ENCODE results near the gene ARG2. TPM values are rescaled to one million over a fixed set of nuclear protein-coding genes. Genes with fewer than 3 reads are reported as not detected.

Gene ARG2
- total RNA-seq, 2 experiments from 2014 or later: 3.7 to 3.9 TPM

DNA sequence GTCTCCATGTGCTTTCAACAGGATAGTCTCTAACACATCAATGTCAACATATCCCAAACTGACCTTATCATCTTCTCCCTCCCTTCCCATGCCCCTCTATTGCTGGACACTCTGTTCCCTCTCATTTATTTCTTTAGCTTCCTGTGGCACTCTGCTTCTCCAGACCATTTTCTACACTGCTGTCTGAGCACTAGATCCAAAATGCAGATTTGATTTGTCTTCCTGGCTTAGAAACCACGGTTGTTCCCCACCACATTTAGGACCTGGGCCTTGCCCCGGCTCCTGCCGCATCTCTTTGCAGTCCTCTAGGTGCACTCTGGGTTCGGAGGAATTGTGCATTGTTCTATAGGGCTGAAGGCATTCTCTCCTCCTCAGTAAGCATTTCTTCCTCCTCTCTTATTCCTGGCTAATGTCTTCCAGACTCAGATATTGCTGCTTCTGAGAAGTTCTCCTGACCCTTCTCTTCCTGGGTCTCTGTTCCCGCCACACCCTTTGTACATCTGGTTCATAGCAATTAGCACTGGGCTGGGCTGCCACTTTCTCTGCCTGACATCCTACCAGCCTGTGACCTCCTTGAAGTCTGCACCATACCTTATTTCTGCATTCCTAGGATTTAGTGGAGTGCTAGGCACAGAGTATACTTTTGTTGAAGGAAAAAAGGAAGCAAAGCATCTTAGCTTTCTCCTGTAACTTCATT lies 13.9 kb downstream of the ARG2 start:
- Histone ChIP-seq H3K9me3 (ENCODE audit: control insufficient read depth in 1 of 2, insufficient read depth in 1 of 2, low read length in 2 of 2) (no peaks in the 10 kb centered on the region), H3K4me1 (ENCODE audit: insufficient read depth, low read length) (no peaks in the 10 kb centered on the region), H3K27me3 (ENCODE audit: control insufficient read depth in 1 of 2, insufficient read depth in 2 of 2, low read length in 2 of 2) (no peaks in the 10 kb centered on the region), H3K27ac (ENCODE audit: low read depth in 1 of 2, low read length in 2 of 2) (no peak overlapping the region), H3K36me3 (ENCODE audit: insufficient read depth, low read length) (no peaks in the 10 kb centered on the region), H3K4me3 (ENCODE audit: low read length) (no peak overlapping the region)
- Mint-ChIP-seq H3K9me3 (no peaks in the 10 kb centered on the region), H3K4me3 (no peak overlapping the region), H3K36me3 (ENCODE audit: low read depth) (no peaks in the 10 kb centered on the region), H3K27ac (no peak overlapping the region), H3K27me3 (no peaks in the 10 kb centered on the region), H3K4me1 (ENCODE audit: low read depth) (no peaks in the 10 kb centered on the region)
- no peak for TF ChIP-seq CTCF (IDR thresholded peaks at IDR 0.05)
- no peak for DNase-seq
- CTCF ChIA-PET: no interaction called here
- no peak for ATAC-seq (ENCODE audit: poor library complexity)
- intact Hi-C loops (cut with DNase I, micrococcal nuclease): no loop called here
- POLR2A ChIA-PET: interaction anchor here (1.2 kb wide), 1 partner anchor 89 kb away, joined by 3 read pairs; no protein-coding TSS in a partner anchor

DNA sequence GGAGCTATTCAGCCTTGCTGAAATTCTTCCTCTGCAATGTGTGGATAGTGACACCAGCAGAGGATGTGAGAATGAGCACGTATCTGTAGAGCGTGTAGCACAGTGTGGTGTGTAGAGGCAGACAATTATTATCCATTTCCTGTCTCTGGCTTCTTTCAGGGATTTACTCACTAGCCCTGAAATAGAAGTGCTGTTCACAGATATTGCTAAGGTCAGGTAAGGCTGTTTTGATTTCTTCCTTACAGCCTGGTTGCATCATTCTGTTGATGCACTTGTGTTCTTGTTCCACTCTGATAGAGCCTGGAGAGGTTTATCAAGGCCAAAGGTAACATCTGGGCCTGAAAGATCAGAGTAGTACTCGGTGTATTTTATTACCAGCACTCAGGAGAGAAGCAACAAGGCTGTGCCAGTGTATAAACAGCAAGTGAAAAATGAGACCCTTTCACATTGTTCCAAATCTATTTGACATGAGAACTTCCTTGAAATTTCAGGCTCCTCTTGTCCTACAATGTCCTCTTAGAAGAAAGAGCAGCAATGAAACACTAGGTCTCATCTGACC lies 16.7 kb downstream of the ARG2 start:
- H3K27ac ChIP-seq (ENCODE audit: low read depth in 1 of 2, low read length in 2 of 2): no peak overlapping the region
- DNase-seq: no peak
- H3K4me3 ChIP-seq (ENCODE audit: low read length): no peak overlapping the region
- no peaks in the 10 kb centered on the region for H3K27me3 ChIP-seq (ENCODE audit: control insufficient read depth in 1 of 2, insufficient read depth in 2 of 2, low read length in 2 of 2)
- CTCF ChIA-PET: no interaction called here
- H3K4me3 Mint-ChIP-seq: no peak overlapping the region
- H3K27ac Mint-ChIP-seq: no peak overlapping the region
- no peak for ATAC-seq (ENCODE audit: poor library complexity)
- intact Hi-C loops (cut with DNase I, micrococcal nuclease): no loop called here
- no peaks in the 10 kb centered on the region for H3K36me3 Mint-ChIP-seq (ENCODE audit: low read depth)
- no peaks in the 10 kb centered on the region for H3K4me1 Mint-ChIP-seq (ENCODE audit: low read depth)
- no peaks in the 10 kb centered on the region for H3K9me3 Mint-ChIP-seq
- no peaks in the 10 kb centered on the region for H3K9me3 ChIP-seq (ENCODE audit: control insufficient read depth in 1 of 2, insufficient read depth in 1 of 2, low read length in 2 of 2)
- no peaks in the 10 kb centered on the region for H3K36me3 ChIP-seq (ENCODE audit: insufficient read depth, low read length)
- TF ChIP-seq CTCF (IDR thresholded peaks at IDR 0.05): no peak
- no peaks in the 10 kb centered on the region for H3K4me1 ChIP-seq (ENCODE audit: insufficient read depth, low read length)
- POLR2A ChIA-PET: no interaction called here
- H3K27me3 Mint-ChIP-seq: no peaks in the 10 kb centered on the region

- H3K36me3 Mint-ChIP-seq (ENCODE audit: low read depth): no peaks in the 10 kb centered on the region
- DNase-seq: no peak
- no peak overlapping the region for H3K4me3 ChIP-seq (ENCODE audit: low read length)
- H3K27me3 Mint-ChIP-seq: no peaks in the 10 kb centered on the region
- TF ChIP-seq CTCF (IDR thresholded peaks at IDR 0.05): no peak
- intact Hi-C loops (cut with DNase I, micrococcal nuclease): no loop called here
- no peaks in the 10 kb centered on the region for H3K9me3 Mint-ChIP-seq
- no peaks in the 10 kb centered on the region for H3K36me3 ChIP-seq (ENCODE audit: insufficient read depth, low read length)
- no peak for ATAC-seq (ENCODE audit: poor library complexity)
- no peak overlapping the region for H3K27ac Mint-ChIP-seq
- POLR2A ChIA-PET: no interaction called here
- no peak overlapping the region for H3K4me3 Mint-ChIP-seq
- H3K9me3 ChIP-seq (ENCODE audit: control insufficient read depth in 1 of 2, insufficient read depth in 1 of 2, low read length in 2 of 2): no peaks in the 10 kb centered on the region
- H3K4me1 Mint-ChIP-seq (ENCODE audit: low read depth): peaks cover 4% of the 10 kb centered on the region
- H3K4me1 ChIP-seq (ENCODE audit: insufficient read depth, low read length): no peaks in the 10 kb centered on the region
- CTCF ChIA-PET: no interaction called here
- no peaks in the 10 kb centered on the region for H3K27me3 ChIP-seq (ENCODE audit: control insufficient read depth in 1 of 2, insufficient read depth in 2 of 2, low read length in 2 of 2)
- no peak overlapping the region for H3K27ac ChIP-seq (ENCODE audit: low read depth in 1 of 2, low read length in 2 of 2)
Observed at GRCh38 chr14:67638642-67639041, 18.9 kb downstream of the ARG2 start.

All from CD4-positive, alpha-beta T cell (primary cell).